A549 (cell line): Measurements from ENCODE around the gene VPS35L. TPM values are rescaled to one million over a fixed set of nuclear protein-coding genes. Genes with fewer than 3 reads are reported as not detected.

Experiments used
- ATAC-seq, 2 experiments: fragments of 200-7000 bp in 1 of 2; fragments of >200 bp in 1 of 2; cut with Nextera tagmentation in 1 of 2; cut with Tn5 transposase in 1 of 2; 3 replicates each; pipeline versions ENCODE4 v1.8.0 to v1.9.1; 2018 to 2020; ENCODE audit warnings: mild to moderate bottlenecking in 1 of 2, moderate library complexity in 1 of 2
- CTCF ChIA-PET: fragments of 300-600 bp; sonication (Branson Sonifier 250); formaldehyde crosslinking; extraction: SDS; loops from one replicate; lab custom pipeline; 2021; ENCODE audit warnings: antibody characterized with exemption, inconsistent platforms; lab: Yijun Ruan, JAX
- POLR2A ChIA-PET: fragments of 350-600 bp; formaldehyde crosslinking; extraction: SDS; loops from one replicate; lab custom pipeline; 2021; ENCODE audit warnings: antibody characterized with exemption, inconsistent platforms; lab: Yijun Ruan, JAX
- DNase-seq, 2 experiments: peaks; one replicate each; pipeline versions ENCODE4 v3.0.0 to v3.0.0-alpha.2; 2011 to 2016; ENCODE audit warnings: low read depth in 1 of 2, low spot score in 1 of 2
- FAIRE-seq: peaks from 2 replicates; lab custom pipeline; 2011; peaks lifted over from hg19 to GRCh38; lab: Jason Lieb, UNC
- H3K27ac ChIP-seq, 2 experiments: fragments of >200 bp; sonication (Bioruptor Twin); formaldehyde crosslinking; 3 replicates each; pipeline ENCODE4 v1.5.1; 2016 to 2017
- H3K4me1 ChIP-seq: fragments of >200 bp; sonication (Bioruptor Twin); formaldehyde crosslinking; 3 replicates; pipeline ENCODE4 v1.6.1; 2016
- H3K4me2 ChIP-seq: fragments of >200 bp; sonication (Bioruptor Twin); formaldehyde crosslinking; 3 replicates; pipeline ENCODE4 v1.6.1; 2016
- H3K4me3 ChIP-seq: fragments of >200 bp; sonication (Bioruptor Twin); formaldehyde crosslinking; 3 replicates; pipeline ENCODE4 v1.5.1; 2016
- H3K9me3 ChIP-seq: fragments of >200 bp; sonication (Bioruptor Twin); formaldehyde crosslinking; 3 replicates; pipeline ENCODE4 v1.6.1; 2016
- BHLHE40 ChIP-seq: IDR thresholded peaks from 2 replicates; pipeline ENCODE4 v1.6.1; 2012; ENCODE audit warnings: low read depth, low read length, inconsistent platforms
- CBX2 ChIP-seq: fragments of 200-600 bp; sonication (generic); IDR thresholded peaks from 2 replicates; pipeline ENCODE4 v1.6.1; 2016; ENCODE audit warnings: low read depth, mild to moderate bottlenecking, borderline replicate concordance
- CTCF ChIP-seq: fragments of >200 bp; sonication (Bioruptor Twin); formaldehyde crosslinking; IDR thresholded peaks from 3 replicates; pipeline ENCODE4 v1.5.1; 2016
- EHMT2 ChIP-seq: fragments of 200-600 bp; sonication (generic); IDR thresholded peaks from 2 replicates; pipeline ENCODE4 v1.6.1; 2016; ENCODE audit warnings: antibody characterized with exemption, low read depth, mild to moderate bottlenecking, moderate library complexity
- ELK1 ChIP-seq: fragments of 150-350 bp; IDR thresholded peaks from 2 replicates; pipeline ENCODE4 v1.6.1; 2014; ENCODE audit warnings: low read depth, mild to moderate bottlenecking, low read length
- HDAC2 ChIP-seq: fragments of 200-600 bp; sonication (generic); IDR thresholded peaks from 2 replicates; pipeline ENCODE4 v1.6.1; 2016
- HEYL ChIP-seq: fragments of 250-450 bp; sonication (Bioruptor Pico); IDR thresholded peaks from 2 replicates; pipeline ENCODE4 v1.8.0; 2021; ENCODE audit warnings: mild to moderate bottlenecking, moderate library complexity
- HOXA7 ChIP-seq: fragments of 250-450 bp; sonication (Bioruptor Pico); IDR thresholded peaks from 2 replicates; pipeline ENCODE4 v1.5.0; 2020; ENCODE audit warnings: mild to moderate bottlenecking, moderate library complexity
- HOXB13 ChIP-seq: fragments of 250-450 bp; sonication (Bioruptor Pico); IDR thresholded peaks from 2 replicates; pipeline ENCODE4 v1.5.0; 2020; ENCODE audit warnings: low read depth, mild to moderate bottlenecking, moderate library complexity
- JUN ChIP-seq, 2 experiments: fragments of >200 bp; sonication (Bioruptor Twin); formaldehyde crosslinking; IDR thresholded peaks; 2 replicates in 1 of 2; 3 replicates in 1 of 2; pipeline ENCODE4 v1.6.1; 2016 to 2017
- KDM5A ChIP-seq: fragments of 200-600 bp; sonication (generic); IDR thresholded peaks from 2 replicates; pipeline ENCODE4 v1.6.1; 2016; ENCODE audit warnings: antibody characterized with exemption, mild to moderate bottlenecking
- NFE2L2 ChIP-seq: fragments of 150-350 bp; conservative IDR thresholded peaks from 2 replicates; pipeline ENCODE4 v1.6.1; 2014; ENCODE audit warnings: low read length
- NPAS2 ChIP-seq: fragments of 250-450 bp; sonication (Bioruptor Pico); IDR thresholded peaks from 2 replicates; pipeline ENCODE4 v1.8.0; 2022; ENCODE audit warnings: mild to moderate bottlenecking, moderate library complexity, borderline replicate concordance
- NR3C1 ChIP-seq: fragments of >200 bp; sonication (Bioruptor Twin); formaldehyde crosslinking; IDR thresholded peaks from 3 replicates; pipeline ENCODE4 v1.6.1; 2017
- POLR2A ChIP-seq: IDR thresholded peaks from 2 replicates; pipeline ENCODE4 v1.6.1; 2012; ENCODE audit warnings: mild to moderate bottlenecking, low read length
- RAD21 ChIP-seq, 2 experiments: fragments of >200 bp in 1 of 2; sonication (Bioruptor Twin) in 1 of 2; formaldehyde crosslinking in 1 of 2; IDR thresholded peaks in 1 of 2; conservative IDR thresholded peaks in 1 of 2; 2 replicates in 1 of 2; 3 replicates in 1 of 2; pipeline ENCODE4 v1.6.1; 2012 to 2018; ENCODE audit warnings: inconsistent platforms in 1 of 2
- REST ChIP-seq: fragments of 200-600 bp; sonication (generic); IDR thresholded peaks from 2 replicates; pipeline ENCODE4 v1.6.1; 2016; ENCODE audit warnings: antibody characterized with exemption, mild to moderate bottlenecking, moderate library complexity
- RNF2 ChIP-seq: fragments of 200-600 bp; sonication (generic); IDR thresholded peaks from 2 replicates; pipeline ENCODE4 v1.6.1; 2016; ENCODE audit warnings: low read depth, mild to moderate bottlenecking, antibody characterized with exemption, moderate library complexity, borderline replicate concordance
- SMC3 ChIP-seq: fragments of >200 bp; sonication (Bioruptor Twin); formaldehyde crosslinking; IDR thresholded peaks from 3 replicates; pipeline ENCODE4 v1.6.1; 2018; ENCODE audit warnings: inconsistent platforms
- TFCP2L1 ChIP-seq: fragments of 250-450 bp; sonication (Bioruptor Pico); IDR thresholded peaks from 2 replicates; pipeline ENCODE4 v1.5.0; 2021; ENCODE audit warnings: mild to moderate bottlenecking
- ZC3H11A ChIP-seq: fragments of 450-650 bp; IDR thresholded peaks from 2 replicates; pipeline ENCODE4 v1.6.1; 2014; ENCODE audit warnings: antibody characterized with exemption, mild to moderate bottlenecking
- ZNF302 ChIP-seq: fragments of 250-450 bp; sonication (Bioruptor Pico); IDR thresholded peaks from 2 replicates; pipeline ENCODE4 v1.9.0; 2021; ENCODE audit warnings: inconsistent platforms, mild to moderate bottlenecking, moderate library complexity
- ZSCAN20 ChIP-seq: fragments of 250-450 bp; sonication (Bioruptor Pico); IDR thresholded peaks from 2 replicates; pipeline ENCODE4 v1.8.0; 2022; ENCODE audit warnings: mild to moderate bottlenecking, moderate library complexity
- WGBS: methylation state at CpG from one replicate; pipeline ENCODE4 v1.1.6; 2017; ENCODE audit errors: missing lambda C conversion rate; 5-methylcytosine and 5-hydroxymethylcytosine counted together
- polyA plus RNA-seq, 4 experiments: library from polyadenylated mRNA; depleted of rRNA in 3 of 4; stranded (reverse); fragments of >200 nt; fragmentation: RNase III in 1 of 4; extraction: RNeasy Plus Mini Kit Qiagen cat#74134 plus additional on column Dnase treatment in 1 of 4; gene quantifications; 2 replicates in 3 of 4; 3 replicates in 1 of 4; pipeline ENCODE4 v1.2.3, GENCODE V29; 2011 to 2017
- TF ChIP-seq, protein P1 (sequence below): IDR thresholded peaks from 2 replicates; pipeline ENCODE4 v1.6.1; 2012; ENCODE audit warnings: low read depth, borderline replicate concordance
- TF ChIP-seq, protein P2 (sequence below): IDR thresholded peaks from 2 replicates; pipeline ENCODE4 v1.6.1; 2012
- TF ChIP-seq, protein P3 (sequence below): fragments of >200 bp; sonication (Bioruptor Twin); formaldehyde crosslinking; IDR thresholded peaks from 2 replicates; pipeline ENCODE4 v1.6.1; 2016
- TF ChIP-seq, protein P4 (sequence below): fragments of 450-650 bp; IDR thresholded peaks from 2 replicates; pipeline ENCODE4 v1.6.1; 2014; ENCODE audit warnings: antibody characterized with exemption

VPS35L gene
- polyA plus RNA-seq, 2 of the 4 experiments (the other 2 are of a cell fraction): 38.4 to 47.7 TPM

DNA sequence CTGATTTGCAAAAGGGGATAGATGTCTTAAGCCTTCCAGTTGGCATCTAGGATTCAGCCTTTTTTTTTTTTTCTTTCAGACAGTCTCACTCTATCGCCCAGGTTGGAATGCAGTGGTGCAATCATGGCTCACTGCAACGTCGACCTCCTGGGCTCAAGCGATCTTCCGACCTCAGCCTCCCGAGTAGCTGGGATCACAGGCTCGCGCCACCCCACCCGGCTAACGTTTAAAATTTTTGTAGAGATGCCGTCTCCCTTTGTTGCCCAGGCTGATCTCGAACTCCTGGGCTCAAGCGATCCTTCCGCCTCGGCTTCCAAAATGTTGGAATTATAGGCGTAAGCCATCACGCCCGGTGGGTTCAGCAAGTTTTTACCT, 32.3 kb upstream of the VPS35L start:
- DNase-seq (no peak), FAIRE-seq (no peak), ATAC-seq (no peak)
- CTCF ChIA-PET: no interaction called here
- Histone ChIP-seq H3K4me1 (peaks cover 49% of the 10 kb centered on the region), H3K4me3 (no peak overlapping the region; the same call in 2 of the 3 replicates), H3K27ac (peak overlapping the region in 1 of 2 experiments; percentile 96; a peak in 2 of 6 replicates), H3K9me3 (no peaks in the 10 kb centered on the region), H3K4me2 (peak overlapping the region; percentile 64)
- 61% methylated on average over 18 of the region's 18 CpGs for WGBS
- no peak for TF ChIP-seq ZSCAN20 (CRISPR knock-in tag)
- TF ChIP-seq ZC3H11A: no peak
- TF ChIP-seq TFCP2L1 (CRISPR knock-in tag): no peak
- TF ChIP-seq RNF2: no peak
- no peak for TF ChIP-seq CBX2
- TF ChIP-seq ELK1: no peak
- no peak for TF ChIP-seq HOXB13 (CRISPR knock-in tag)
- no peak for TF ChIP-seq NR3C1
- no peak for TF ChIP-seq REST
- POLR2A ChIA-PET: interaction anchor here (0.5 to 1.8 kb wide), 2 partner anchors 32 to 365 kb away, joined by 3 to 15 read pairs; partner anchors contain the start of gene VPS35L

DNA sequence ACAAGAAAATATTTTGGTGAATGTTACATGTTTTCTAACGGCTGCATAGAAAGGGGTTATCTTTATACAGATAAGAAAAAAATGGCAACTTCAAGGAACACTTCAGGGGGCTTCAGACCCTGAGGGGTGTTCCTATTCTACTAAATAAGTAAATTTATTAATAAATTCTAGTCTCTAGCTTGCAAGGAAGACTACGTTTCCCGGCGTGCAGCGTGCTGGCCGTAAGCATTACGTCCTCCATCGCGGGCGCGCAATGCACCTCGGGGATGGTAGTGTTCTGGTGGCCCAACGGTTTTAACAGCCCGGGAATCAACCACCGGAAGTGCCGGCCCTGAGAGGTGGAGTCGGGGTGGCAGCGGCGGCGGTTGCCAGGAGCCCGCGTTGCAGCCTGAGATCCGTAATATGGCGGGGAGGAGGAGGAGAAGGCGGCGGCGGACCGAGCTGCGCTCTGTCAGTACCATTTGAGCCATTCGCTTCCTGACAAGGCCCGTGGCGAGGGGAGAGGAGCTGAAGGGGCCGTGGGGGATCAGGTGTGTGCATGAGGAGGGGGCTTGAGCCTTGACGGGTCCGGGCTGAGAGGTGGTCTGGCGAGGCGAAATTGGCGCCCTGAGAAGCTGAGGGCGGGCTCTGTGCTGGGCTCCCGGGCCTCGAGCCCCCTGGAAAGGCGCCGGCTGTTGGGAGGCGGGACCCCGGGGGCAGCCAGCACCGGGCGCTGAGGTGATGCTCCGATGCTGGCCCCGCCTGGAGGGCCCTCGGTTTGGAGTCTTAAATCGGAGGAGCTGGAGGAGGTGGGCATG, 31.7 kb upstream of the VPS35L start, which contains the start of gene CCP110:
Gene CCP110 (plus strand): TSS at position 384 of the 797 bp plus-strand sequence. CDS start 3,940 bp downstream, outside the sequence.
- H3K4me1 ChIP-seq: peaks cover 43% of the 10 kb centered on the region
- H3K4me2 ChIP-seq: peak within 1 kb of the TSS; percentile 77
- H3K27ac ChIP-seq: peak within 1 kb of the TSS; percentile 84 to 96
- POLR2A ChIA-PET: interaction anchor here (0.5 to 1.8 kb wide), 4 partner anchors 16 to 429 kb away, joined by 3 to 15 read pairs (median 3); partner anchors contain the start of gene VPS35L
- CTCF ChIA-PET: interaction anchor here (1.7 to 2.7 kb wide), 3 partner anchors 15 to 31 kb away, joined by 4 to 17 read pairs (median 8); partner anchors contain the start of gene VPS35L
- peak; percentile 95 to 96 for DNase-seq
- no peak for FAIRE-seq
- no peaks in the 10 kb centered on the region for H3K9me3 ChIP-seq
- under 1% methylated on average over 41 of the region's 51 CpGs for WGBS
- peak within 1 kb of the TSS; percentile 98 for H3K4me3 ChIP-seq
- peak; percentile 83 to 90 for ATAC-seq
- TF ChIP-seq NFE2L2: no peak
- peak in 1 of 2 experiments; percentile 46; a peak in 1 of 5 replicates for TF ChIP-seq JUN (IDR thresholded peaks at IDR 0.05)
- no peak for TF ChIP-seq BHLHE40
- no peak for TF ChIP-seq HOXA7 (CRISPR knock-in tag)
- no peak for TF ChIP-seq CTCF
- no peak for TF ChIP-seq NPAS2
- TF ChIP-seq RAD21 (conservative IDR thresholded peaks at IDR 0.05 in 1 of 2, IDR thresholded peaks at IDR 0.05 in 1 of 2): no peak
- TF ChIP-seq, protein P1, sequence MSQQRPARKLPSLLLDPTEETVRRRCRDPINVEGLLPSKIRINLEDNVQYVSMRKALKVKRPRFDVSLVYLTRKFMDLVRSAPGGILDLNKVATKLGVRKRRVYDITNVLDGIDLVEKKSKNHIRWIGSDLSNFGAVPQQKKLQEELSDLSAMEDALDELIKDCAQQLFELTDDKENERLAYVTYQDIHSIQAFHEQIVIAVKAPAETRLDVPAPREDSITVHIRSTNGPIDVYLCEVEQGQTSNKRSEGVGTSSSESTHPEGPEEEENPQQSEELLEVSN: no peak
- peak; percentile 65 for TF ChIP-seq POLR2A
- TF ChIP-seq, protein P2, sequence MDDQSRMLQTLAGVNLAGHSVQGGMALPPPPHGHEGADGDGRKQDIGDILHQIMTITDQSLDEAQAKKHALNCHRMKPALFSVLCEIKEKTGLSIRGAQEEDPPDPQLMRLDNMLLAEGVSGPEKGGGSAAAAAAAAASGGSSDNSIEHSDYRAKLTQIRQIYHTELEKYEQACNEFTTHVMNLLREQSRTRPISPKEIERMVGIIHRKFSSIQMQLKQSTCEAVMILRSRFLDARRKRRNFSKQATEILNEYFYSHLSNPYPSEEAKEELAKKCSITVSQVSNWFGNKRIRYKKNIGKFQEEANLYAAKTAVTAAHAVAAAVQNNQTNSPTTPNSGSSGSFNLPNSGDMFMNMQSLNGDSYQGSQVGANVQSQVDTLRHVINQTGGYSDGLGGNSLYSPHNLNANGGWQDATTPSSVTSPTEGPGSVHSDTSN: 0 out of 2 replicates have a peak, but pooled peaks have one; percentile 8
- TF ChIP-seq, protein P3, sequence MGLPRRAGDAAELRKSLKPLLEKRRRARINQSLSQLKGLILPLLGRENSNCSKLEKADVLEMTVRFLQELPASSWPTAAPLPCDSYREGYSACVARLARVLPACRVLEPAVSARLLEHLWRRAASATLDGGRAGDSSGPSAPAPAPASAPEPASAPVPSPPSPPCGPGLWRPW: no peak
- TF ChIP-seq HEYL (CRISPR knock-in tag): no peak
- no peak for TF ChIP-seq HOXB13 (CRISPR knock-in tag)
- TF ChIP-seq KDM5A: no peak
- TF ChIP-seq, protein P4, sequence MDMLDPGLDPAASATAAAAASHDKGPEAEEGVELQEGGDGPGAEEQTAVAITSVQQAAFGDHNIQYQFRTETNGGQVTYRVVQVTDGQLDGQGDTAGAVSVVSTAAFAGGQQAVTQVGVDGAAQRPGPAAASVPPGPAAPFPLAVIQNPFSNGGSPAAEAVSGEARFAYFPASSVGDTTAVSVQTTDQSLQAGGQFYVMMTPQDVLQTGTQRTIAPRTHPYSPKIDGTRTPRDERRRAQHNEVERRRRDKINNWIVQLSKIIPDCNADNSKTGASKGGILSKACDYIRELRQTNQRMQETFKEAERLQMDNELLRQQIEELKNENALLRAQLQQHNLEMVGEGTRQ: no peak
- no peak for TF ChIP-seq ZNF302 (CRISPR knock-in tag)
- TF ChIP-seq SMC3: no peak
- no peak for TF ChIP-seq EHMT2
- no peak for TF ChIP-seq HDAC2
